K562 (cell line): Measurements from ENCODE around the gene ADAM19. TPM values are rescaled to one million over a fixed set of nuclear protein-coding genes. Genes with fewer than 3 reads are reported as not detected.

Experiments
- ATAC-seq: fragments of 200-7000 bp; cut with Tn5 transposase; 3 replicates; pipeline ENCODE4 v1.9.1; 2020; ENCODE audit warnings: moderate library complexity
- BruUV-seq: library from RNA; stranded (reverse); fragments of 400-500 nt; replicated peaks from 2 replicates; lab custom pipeline; 2021; lab: Mats Ljungman, UMichigan
- CTCF ChIA-PET: fragments of 300-600 bp; formaldehyde crosslinking; extraction: SDS; loops from one replicate; lab custom pipeline; 2021; ENCODE audit warnings: low intra/inter-chr PET ratio; lab: Yijun Ruan, JAX
- POLR2A ChIA-PET: fragments of 300-600, 350-650 bp; sonication (Branson Sonifier 250); formaldehyde crosslinking; extraction: SDS; loops from one replicate; lab custom pipeline; 2021; ENCODE audit warnings: antibody characterized with exemption, inconsistent platforms; lab: Yijun Ruan, JAX
- DNase-seq, 4 experiments: peaks; one replicate each; pipeline versions ENCODE4 v3.0.0 to v3.0.0-alpha.2; 2011 to 2018; ENCODE audit warnings: low spot score in 3 of 4, mixed read lengths in 3 of 4; ENCODE audit errors: extremely low read depth in 1 of 4
- FAIRE-seq: peaks from 2 replicates; lab custom pipeline; 2011; peaks lifted over from hg19 to GRCh38; lab: Jason Lieb, UNC
- H2AFZ ChIP-seq: 2 replicates; pipeline ENCODE4 v1.6.0; 2011; ENCODE audit warnings: low read depth, low read length, control low read depth, inconsistent platforms
- H3K27ac ChIP-seq: fragments of 200-600 bp; 3 replicates; pipeline ENCODE4 v1.8.0; 2011; ENCODE audit warnings: low read depth, mild to moderate bottlenecking, control low read depth, inconsistent platforms, low read length, moderate library complexity, mixed read lengths; ENCODE audit errors: extremely low read depth
- H3K27me3 ChIP-seq, 2 experiments: fragments of 300-600 bp in 1 of 2; 2 replicates in 1 of 2; 3 replicates in 1 of 2; pipeline versions ENCODE4 v1.6.0 to v1.8.0; 2011; ENCODE audit warnings: inconsistent platforms in 2 of 2, low read length in 2 of 2, mild to moderate bottlenecking in 1 of 2, mixed read lengths in 1 of 2, moderate library complexity in 1 of 2; ENCODE audit not compliant: control insufficient read depth in 2 of 2, insufficient read depth in 2 of 2
- H3K36me3 ChIP-seq: fragments of 300-600 bp; 3 replicates; pipeline ENCODE4 v1.8.0; 2011; ENCODE audit warnings: mild to moderate bottlenecking, low read length, inconsistent platforms; ENCODE audit not compliant: control insufficient read depth, insufficient read depth
- H3K4me1 ChIP-seq, 2 experiments: fragments of 200-600 bp in 1 of 2; replicated peaks in 1 of 2; 2 replicates in 1 of 2; 3 replicates in 1 of 2; pipeline versions ENCODE4 v1.5.1 to v1.8.0; 2011; ENCODE audit warnings: inconsistent platforms in 2 of 2, low read length in 2 of 2, mild to moderate bottlenecking in 1 of 2, mixed read lengths in 1 of 2, moderate library complexity in 1 of 2; ENCODE audit not compliant: control insufficient read depth in 2 of 2, insufficient read depth in 2 of 2
- H3K4me2 ChIP-seq: 2 replicates; pipeline ENCODE4 v1.6.1; 2011; ENCODE audit warnings: low read length, control low read depth, inconsistent platforms, mixed read lengths; ENCODE audit not compliant: insufficient read depth
- H3K4me3 ChIP-seq: fragments of 200-600 bp; sonication (generic), shearing (Covaris generic); 2 replicates; pipeline ENCODE4 v1.5.1; 2016; ENCODE audit warnings: control low read depth, inconsistent platforms
- H3K79me2 ChIP-seq: fragments of 200-600 bp; 3 replicates; pipeline ENCODE4 v1.8.0; 2011; ENCODE audit warnings: low read length, inconsistent platforms; ENCODE audit not compliant: control insufficient read depth, insufficient read depth
- H3K9ac ChIP-seq, 2 experiments: 2 replicates each; pipeline versions ENCODE4 v1.6.0 to v1.6.1; 2011; ENCODE audit warnings: low read depth in 2 of 2, low read length in 2 of 2, control low read depth in 1 of 2, inconsistent platforms in 1 of 2, mild to moderate bottlenecking in 1 of 2, mixed read lengths in 1 of 2; ENCODE audit not compliant: insufficient read depth in 1 of 2
- H3K9me1 ChIP-seq: one replicate; pipeline ENCODE4 v1.6.0; 2011; ENCODE audit warnings: inconsistent platforms, mild to moderate bottlenecking, low read length, moderate library complexity; ENCODE audit not compliant: control insufficient read depth, insufficient read depth
- H3K9me3 ChIP-seq: replicated peaks from 2 replicates; pipeline ENCODE4 v1.5.1; 2011; ENCODE audit warnings: low read depth, low read length, inconsistent platforms; ENCODE audit not compliant: control insufficient read depth, insufficient read depth
- H4K20me1 ChIP-seq: replicated peaks from 2 replicates; pipeline ENCODE4 v1.6.1; 2011; ENCODE audit warnings: low read length, inconsistent platforms, mixed read lengths; ENCODE audit not compliant: control insufficient read depth, insufficient read depth
- ADNP ChIP-seq: fragments of 200-800 bp; sonication (Bioruptor generic); IDR thresholded peaks from 2 replicates; pipeline ENCODE4 v1.6.1; 2016; ENCODE audit warnings: missing genetic modification characterization, missing compliant biosample characterization
- FOXA3 ChIP-seq, 2 experiments: fragments of 450-650 bp in 1 of 2; sonication (generic) in 1 of 2; formaldehyde crosslinking; IDR thresholded peaks in 1 of 2; conservative IDR thresholded peaks in 1 of 2; 2 replicates each; pipeline versions ENCODE4 v1.4.0 to v1.8.0; 2020 to 2022; ENCODE audit warnings: mild to moderate bottlenecking in 2 of 2, missing genetic modification reagents in 1 of 2
- WGBS: fragments of 100-300 bp; shearing (Covaris generic); methylation state at CpG from one replicate; pipeline ENCODE4 v1.1.6; 2016; ENCODE audit warnings: low coverage, mixed read lengths; ENCODE audit not compliant: insufficient coverage; ENCODE audit errors: missing lambda C conversion rate; 5-methylcytosine and 5-hydroxymethylcytosine counted together
- in situ Hi-C: fragments of 300-500 bp; cut with MboI; formaldehyde crosslinking; loops from 4 replicates; pipeline ENCODE4 v1.15.0; 2018; ENCODE audit warnings: inconsistent platforms, mixed read lengths
- intact Hi-C: fragments of 100-400 bp; cut with micrococcal nuclease; formaldehyde crosslinking; loops from 2 replicates; pipeline ENCODE4 v1.14.2; 2022
- polyA plus RNA-seq, 8 experiments: library from polyadenylated mRNA; depleted of rRNA in 4 of 8; stranded (reverse) in 5 of 8; unstranded in 3 of 8; fragments of >200 nt; fragmentation: Nextera tagmentation in 2 of 8; fragmentation: Illumina TruSeq in 1 of 8; extraction: Ambion mirVana in 2 of 8; extraction: Trizol in 1 of 8; gene quantifications; 2 replicates each; pipeline versions ENCODE4 v1.2.1 to v1.2.3, GENCODE V29; 2011 to 2014; ENCODE audit warnings: inconsistent platforms in 1 of 8, missing spikeins in 1 of 8
- total RNA-seq, 7 experiments: library from RNA; depleted of rRNA in 6 of 7; stranded (reverse); fragments of >200 nt in 6 of 7; fragmentation: Illumina TruSeq in 2 of 7; extraction: Trizol in 2 of 7; gene quantifications; 2 replicates each; pipeline versions ENCODE4 v1.2.1 to v1.2.3, GENCODE V29; 2011 to 2021; ENCODE audit warnings: low replicate concordance in 1 of 7
- TF ChIP-seq, protein P1 (sequence below): sonication (generic); formaldehyde crosslinking; IDR thresholded peaks from 2 replicates; pipeline ENCODE4 v1.4.0; 2020; ENCODE audit warnings: mild to moderate bottlenecking, missing genetic modification reagents

Gene ADAM19
- total and polyA plus RNA-seq, 9 of the 15 experiments (the other 6 are each of a cell fraction or from before 2014, with no cell fraction given) = 0.11 to 1.1 (median 0.43) TPM

DNA sequence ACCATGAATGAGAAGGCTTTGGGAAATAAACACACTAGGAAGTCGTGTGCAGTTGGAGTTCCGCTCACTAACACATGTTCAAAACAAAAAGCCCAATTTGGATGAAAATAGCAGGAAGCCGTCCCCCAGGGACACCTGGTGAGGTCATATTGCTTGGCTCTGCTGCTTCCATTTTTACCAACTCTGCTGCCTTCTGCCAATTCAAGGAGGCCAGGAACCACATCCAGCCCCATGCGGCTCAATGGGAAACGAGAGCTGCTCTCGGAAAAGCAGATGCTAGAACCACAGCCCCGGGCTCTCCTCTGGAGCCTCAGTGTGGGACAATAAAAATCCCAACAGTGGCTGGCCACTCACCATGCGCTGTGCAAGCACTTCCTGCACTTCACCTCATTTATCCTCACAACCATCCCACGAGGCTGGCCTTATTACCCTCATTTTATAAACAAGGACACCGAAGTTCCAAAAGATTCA lies 13.4 kb downstream of the ADAM19 start:
- Histone ChIP-seq H3K9me3 (no peaks in the 10 kb centered on the region), H3K27ac (no peak overlapping the region), H3K9me1 (no peaks in the 10 kb centered on the region), H3K27me3 (peaks cover 0 to 13% of the 10 kb centered on the region in 2 experiments; a peak in 4 of 5 replicates), H3K36me3 (no peaks in the 10 kb centered on the region), H3K4me2 (no peak overlapping the region), H3K4me3 (no peak overlapping the region), H3K9ac (no peak overlapping the region), H4K20me1 (no peaks in the 10 kb centered on the region), H3K79me2 (no peaks in the 10 kb centered on the region), H3K4me1 (no peaks in the 10 kb centered on the region; a peak in 1 of 5 replicates), H2AFZ (no peak overlapping the region)
- TF ChIP-seq ADNP = no peak
- TF ChIP-seq, protein P1, sequence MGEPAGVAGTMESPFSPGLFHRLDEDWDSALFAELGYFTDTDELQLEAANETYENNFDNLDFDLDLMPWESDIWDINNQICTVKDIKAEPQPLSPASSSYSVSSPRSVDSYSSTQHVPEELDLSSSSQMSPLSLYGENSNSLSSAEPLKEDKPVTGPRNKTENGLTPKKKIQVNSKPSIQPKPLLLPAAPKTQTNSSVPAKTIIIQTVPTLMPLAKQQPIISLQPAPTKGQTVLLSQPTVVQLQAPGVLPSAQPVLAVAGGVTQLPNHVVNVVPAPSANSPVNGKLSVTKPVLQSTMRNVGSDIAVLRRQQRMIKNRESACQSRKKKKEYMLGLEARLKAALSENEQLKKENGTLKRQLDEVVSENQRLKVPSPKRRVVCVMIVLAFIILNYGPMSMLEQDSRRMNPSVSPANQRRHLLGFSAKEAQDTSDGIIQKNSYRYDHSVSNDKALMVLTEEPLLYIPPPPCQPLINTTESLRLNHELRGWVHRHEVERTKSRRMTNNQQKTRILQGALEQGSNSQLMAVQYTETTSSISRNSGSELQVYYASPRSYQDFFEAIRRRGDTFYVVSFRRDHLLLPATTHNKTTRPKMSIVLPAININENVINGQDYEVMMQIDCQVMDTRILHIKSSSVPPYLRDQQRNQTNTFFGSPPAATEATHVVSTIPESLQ = no peak
- TF ChIP-seq FOXA3 (CRISPR knock-in tag; conservative IDR thresholded peaks at IDR 0.05 in 1 of 2, IDR thresholded peaks at IDR 0.05 in 1 of 2) = no peak
- intact Hi-C loops = no loop called here
- DNase-seq (no peak), ATAC-seq (no peak), FAIRE-seq (no peak)
- 24% methylated on average over 10 of the region's 10 CpGs for WGBS
- CTCF ChIA-PET = no interaction called here
- POLR2A ChIA-PET = interaction anchor here (0.8 kb wide), 1 partner anchor 26 kb away, joined by 3 read pairs; no protein-coding TSS in a partner anchor
- BruUV-seq = no TSS peak
- in situ Hi-C loops = no loop called here
